B cell (primary cell): ENCODE data around the gene GNAL.

Experiments used
- CTCF ChIP-seq: fragments of 200-600 bp; IDR thresholded peaks from one replicate; pipeline ENCODE4 v1.8.0; 2022; ENCODE audit warnings: antibody characterized with exemption, mild to moderate bottlenecking
- EZH2 ChIP-seq: IDR thresholded peaks from 2 replicates; pipeline ENCODE4 v1.6.1; 2012; ENCODE audit warnings: borderline replicate concordance, low read depth, mild to moderate bottlenecking, moderate library complexity, low read length; ENCODE audit not compliant: insufficient read depth, poor library complexity, severe bottlenecking

GRCh38 chr18:11751341-11752115 lies 62.5 kb downstream of the GNAL start:
- TF ChIP-seq CTCF = no peak
- TF ChIP-seq EZH2 = no peak
